Inferior parietal cortex (tissue), 1 donor: ENCODE results near the gene CCT8L2.
"Not testable (repeated sequence)": the region's sequence is repeated elsewhere in the genome, so short reads cannot be mapped to it uniquely, and the experiment has no call there.

ENCODE experiments used
- DNase-seq: peaks from one replicate; pipeline ENCODE4 v3.0.0-alpha.2; 2016; ENCODE audit errors: extremely low spot score

Gene CCT8L2

GRCh38 chr22:16595251-16595650 is 2.6 kb upstream of the CCT8L2 start:
- DNase-seq: not testable (repeated sequence)

- DNase-seq: no peak
Measured at GRCh38 chr22:16594026-16594425, 1.4 kb upstream of the CCT8L2 start.

GRCh38 chr22:16592231-16592630 is 379 bp downstream of the CCT8L2 start:
- DNase-seq: not testable (repeated sequence)

DNA sequence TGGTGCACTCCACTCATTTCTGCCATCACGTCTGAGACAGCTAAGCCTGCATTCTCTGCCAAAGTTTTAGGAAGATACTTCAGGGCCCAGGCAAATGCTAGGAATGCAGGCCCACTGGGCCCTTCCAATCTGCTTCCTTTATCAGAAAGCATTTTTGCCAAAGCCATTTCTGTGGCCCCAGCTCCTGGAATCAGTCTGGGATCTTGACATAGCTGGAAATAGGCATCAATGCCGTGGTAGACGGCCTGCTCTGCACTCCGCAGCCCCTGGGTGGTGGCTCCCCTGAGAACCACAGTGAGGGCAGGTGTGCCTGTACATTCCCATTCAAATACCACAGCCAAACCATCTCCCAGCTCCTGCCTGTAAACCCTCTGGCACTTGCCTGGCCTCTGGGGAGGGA is 1.5 kb downstream of the CCT8L2 start:
- DNase-seq: not testable (repeated sequence)

GRCh38 chr22:16586991-16587390 is 5.6 kb downstream of the CCT8L2 start:
- no peak for DNase-seq

- no peak for DNase-seq
Measured at GRCh38 chr22:16586170-16586569, 6.4 kb downstream of the CCT8L2 start.

DNA sequence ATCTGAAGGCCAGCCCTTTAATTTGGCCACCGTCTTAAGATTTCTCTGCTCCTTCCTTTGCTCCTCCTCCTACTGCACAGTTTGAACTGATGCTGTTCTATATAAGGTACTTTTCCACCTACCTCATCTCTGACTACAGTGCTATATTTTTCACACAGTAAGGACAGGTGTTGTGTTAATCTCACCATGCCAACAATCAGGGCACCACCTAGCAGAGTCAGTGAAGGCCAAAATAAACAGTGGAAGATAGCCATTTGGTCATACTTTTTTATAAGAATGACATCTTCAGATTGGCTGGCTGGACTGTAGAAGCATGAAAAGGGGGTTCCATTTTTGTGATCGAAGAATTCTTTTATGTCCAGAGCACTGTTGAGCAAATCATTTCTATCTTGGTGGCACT is 11.7 kb downstream of the CCT8L2 start:
- DNase-seq: not testable (repeated sequence)

- DNase-seq: not testable (repeated sequence)
Measured at GRCh38 chr22:16569240-16569834, 23.3 kb downstream of the CCT8L2 start.

- DNase-seq: no peak
Measured at GRCh38 chr22:16568425-16568758, 24.2 kb downstream of the CCT8L2 start.

- DNase-seq: not testable (repeated sequence)
Measured at GRCh38 chr22:16567617-16568424, 24.8 kb downstream of the CCT8L2 start.

DNA sequence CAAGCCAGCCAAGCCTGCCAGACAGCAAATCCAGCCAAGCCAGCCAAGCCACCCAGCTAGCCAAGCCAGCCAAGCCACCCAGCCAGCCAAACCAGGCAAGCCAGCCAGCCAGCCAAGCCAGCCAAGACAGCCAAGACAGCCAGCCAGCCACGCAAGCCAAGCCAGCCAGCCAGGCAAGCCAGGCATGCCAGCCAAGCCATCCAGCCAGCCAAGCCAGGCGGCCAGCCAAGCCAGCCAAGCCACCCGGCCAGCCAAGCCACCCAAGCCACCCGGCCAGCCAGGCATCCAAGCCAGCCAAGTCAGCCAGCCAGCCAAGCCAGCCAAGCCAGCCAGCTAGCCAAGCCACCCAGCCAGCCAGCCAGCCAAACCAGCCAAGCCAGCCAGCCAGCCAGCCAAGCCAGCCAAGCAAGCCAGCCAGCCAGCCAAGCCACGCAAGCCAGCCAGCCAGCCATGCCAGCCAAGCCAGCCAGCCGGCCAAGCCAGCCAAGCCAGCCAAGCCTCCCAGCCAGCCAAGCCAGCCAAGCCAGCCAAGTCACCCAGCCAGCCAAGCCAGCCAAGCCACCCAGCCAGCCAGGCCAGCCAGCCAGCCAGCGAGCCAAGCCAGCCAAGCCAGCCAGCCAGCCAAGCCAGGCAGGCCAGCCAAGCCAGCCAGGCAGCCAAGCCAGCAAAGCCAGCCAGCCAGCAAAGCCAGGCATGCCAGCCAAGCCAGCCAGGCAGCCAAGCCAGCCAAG is 26.0 kb downstream of the CCT8L2 start:
- not testable (repeated sequence) for DNase-seq

GRCh38 chr22:16565585-16566420 is 26.8 kb downstream of the CCT8L2 start:
- DNase-seq: not testable (repeated sequence)

- not testable (repeated sequence) for DNase-seq
Measured at GRCh38 chr22:16564837-16565584, 27.6 kb downstream of the CCT8L2 start.

GRCh38 chr22:16563555-16564520 is 28.8 kb downstream of the CCT8L2 start:
- DNase-seq: no peak

- no peak for DNase-seq
Measured at GRCh38 chr22:16562711-16563554, 29.7 kb downstream of the CCT8L2 start.

- not testable (repeated sequence) for DNase-seq
Measured at GRCh38 chr22:16561093-16561658, 31.4 kb downstream of the CCT8L2 start.

DNA sequence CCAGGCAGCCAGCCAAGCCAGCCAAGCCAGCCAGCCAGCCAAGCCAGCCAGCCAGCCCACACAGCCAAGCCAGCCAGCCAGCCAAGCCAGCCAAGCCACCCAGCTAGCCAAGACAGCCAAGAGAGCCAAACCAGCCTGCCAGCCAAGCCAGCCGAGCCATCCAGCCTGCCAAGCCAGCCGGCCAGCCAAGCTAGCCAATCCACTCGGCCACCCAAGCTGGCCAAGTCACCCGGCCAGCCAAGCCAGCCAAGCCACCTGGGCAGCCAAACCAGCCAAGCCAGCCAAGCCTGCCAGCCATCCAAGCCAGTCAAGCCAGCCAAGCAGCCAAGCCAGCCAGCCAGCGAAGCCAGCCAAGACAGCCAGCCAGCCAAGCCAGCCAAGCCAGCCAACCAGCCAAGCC is 32.0 kb downstream of the CCT8L2 start:
- not testable (repeated sequence) for DNase-seq

- not testable (repeated sequence) for DNase-seq
Measured at GRCh38 chr22:16559996-16560395, 32.6 kb downstream of the CCT8L2 start.
